DMS 273 treated with DMSO at 0.1 percent for 48 hours (cell line): ENCODE measurements around the gene HDAC5.

ENCODE experiments used
- DNase-seq: peaks from one replicate; lab custom pipeline; 2025; lab: John Stamatoyannopoulos, UW

Gene HDAC5

DNA sequence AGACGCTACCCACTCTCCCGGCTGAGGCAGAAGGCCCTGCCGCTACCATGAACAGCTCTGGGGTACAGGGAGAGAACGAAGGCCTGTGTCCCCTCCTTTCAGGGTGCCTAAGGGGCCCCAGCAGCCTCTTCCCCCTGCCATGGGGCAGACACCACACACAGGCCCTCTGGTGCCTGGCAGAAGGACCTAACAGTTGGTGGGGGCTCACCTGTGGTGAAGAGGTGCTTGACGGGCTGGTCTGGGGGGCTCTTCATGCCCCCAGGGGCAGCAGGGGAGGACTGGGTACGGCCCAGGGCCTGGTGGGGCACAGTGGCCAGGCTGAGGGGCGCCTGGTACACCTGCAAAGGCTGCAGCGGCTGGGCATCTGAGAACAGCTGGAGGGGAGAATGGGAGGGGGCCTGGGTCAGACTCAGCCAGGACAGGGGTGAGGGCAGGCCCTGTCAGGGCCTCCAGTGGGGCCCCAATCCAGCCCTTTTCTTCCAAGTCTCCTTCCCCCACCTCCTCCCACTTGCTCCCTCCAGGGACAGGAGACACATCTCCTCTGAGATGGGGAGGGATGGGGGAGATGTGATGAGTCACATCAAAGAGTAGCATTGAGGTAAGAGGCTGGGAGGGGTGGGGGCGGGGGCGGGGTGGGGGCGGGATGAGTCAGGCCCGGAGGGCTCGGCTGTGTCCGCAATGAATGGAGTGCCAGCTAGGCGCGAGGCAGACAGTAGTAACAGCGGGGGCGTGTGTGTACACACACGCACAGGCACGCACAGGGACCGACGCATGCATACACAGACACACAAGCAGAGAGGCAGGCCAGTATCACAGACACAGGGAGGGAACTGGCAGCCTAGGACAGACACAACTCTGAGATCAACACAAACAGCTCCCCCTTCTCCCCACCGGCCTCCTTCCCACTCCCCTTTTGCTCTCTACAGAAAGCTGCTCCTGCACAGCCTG lies 36.8 kb downstream of the HDAC5 start:
- no peak for DNase-seq

DNA sequence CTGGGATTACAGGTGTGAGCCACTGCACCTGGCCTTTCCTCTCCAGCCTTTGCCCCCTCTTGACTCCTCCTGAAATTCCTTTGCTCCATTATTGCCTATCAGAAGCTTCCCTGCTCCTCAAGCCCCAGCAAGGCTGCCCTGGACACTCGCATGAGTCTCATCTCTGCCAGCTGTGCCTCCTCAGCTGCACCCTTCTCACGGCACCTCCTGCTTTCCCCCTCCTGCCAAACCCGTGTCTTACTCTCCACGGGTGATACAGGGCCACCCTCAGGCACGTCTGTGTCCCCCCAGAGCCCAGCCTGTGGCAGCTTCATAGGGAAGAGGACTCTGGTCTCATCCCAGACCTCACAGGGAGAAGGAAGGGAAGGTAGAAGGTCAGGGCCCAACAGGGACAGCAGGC lies 37.5 kb downstream of the HDAC5 start:
- DNase-seq, result no peak

DNA sequence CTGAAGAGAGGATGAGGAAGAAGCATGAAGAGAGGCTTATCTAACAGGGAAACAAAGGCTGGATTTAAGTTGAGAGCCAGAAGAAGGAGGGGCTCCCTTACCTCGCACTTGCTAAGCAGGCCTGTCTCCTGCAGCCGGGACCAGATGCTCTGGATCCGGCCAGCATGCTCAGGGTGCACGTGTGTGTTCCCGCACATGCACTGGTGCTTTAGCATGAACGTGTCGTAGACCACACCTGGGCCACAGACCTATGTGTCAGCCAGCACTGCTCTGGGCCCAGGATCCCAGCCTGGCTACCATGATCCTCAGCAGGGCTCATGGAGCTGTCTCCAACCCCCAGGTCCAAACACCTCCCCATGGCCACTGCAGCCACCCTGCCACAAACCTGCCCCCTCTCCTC lies 38.5 kb downstream of the HDAC5 start:
- DNase-seq, result no peak

DNA sequence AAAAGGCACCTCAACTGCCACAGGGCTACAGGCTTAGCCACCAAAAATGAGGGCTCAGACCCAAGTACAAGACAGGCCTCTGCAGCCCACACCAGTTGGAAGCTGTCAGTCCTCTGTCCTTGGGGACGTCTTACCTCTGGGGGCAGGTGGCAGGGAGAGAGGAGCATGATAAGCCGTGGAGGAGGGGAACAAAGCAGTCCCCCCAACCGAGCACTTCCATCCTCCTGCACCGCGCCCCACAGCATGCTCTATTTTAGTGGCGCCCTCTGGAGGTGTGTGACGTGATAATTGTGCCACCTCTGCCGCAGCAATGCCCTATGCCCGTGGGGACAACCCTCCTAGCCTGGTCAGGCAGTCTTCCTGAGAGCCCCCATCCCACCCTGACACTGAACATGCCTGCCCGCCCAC lies 39.3 kb downstream of the HDAC5 start:
- DNase-seq, result no peak

DNA sequence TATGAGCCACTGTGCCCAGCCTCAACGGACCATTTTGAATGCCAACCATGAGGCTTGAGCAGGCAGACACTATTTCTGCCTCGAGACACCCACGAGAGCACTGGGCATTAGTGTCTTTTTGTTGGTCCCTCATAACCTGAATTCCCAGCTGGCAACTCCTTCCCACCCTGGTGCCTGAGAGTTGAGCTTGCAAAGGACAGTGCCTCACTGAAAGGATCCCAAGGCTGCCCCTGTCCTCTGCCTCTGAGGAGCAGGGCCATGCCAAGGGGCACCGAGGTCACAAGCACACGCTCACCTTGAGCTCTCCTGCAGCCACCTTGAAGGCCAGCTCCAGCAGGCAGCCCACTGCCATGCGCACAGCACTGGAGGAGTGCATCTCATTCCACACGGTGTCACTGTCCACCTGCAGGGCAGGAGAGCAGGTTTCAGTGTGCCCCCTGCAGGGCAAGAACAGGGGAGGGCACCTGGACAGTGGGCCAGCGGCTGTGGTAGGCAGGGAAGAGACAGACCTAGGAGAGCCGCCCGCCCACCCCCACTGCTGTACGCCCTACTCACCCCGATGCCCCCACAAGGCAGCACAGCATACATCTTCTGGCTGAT lies 40.1 kb downstream of the HDAC5 start:
- DNase-seq, result no peak

DNA sequence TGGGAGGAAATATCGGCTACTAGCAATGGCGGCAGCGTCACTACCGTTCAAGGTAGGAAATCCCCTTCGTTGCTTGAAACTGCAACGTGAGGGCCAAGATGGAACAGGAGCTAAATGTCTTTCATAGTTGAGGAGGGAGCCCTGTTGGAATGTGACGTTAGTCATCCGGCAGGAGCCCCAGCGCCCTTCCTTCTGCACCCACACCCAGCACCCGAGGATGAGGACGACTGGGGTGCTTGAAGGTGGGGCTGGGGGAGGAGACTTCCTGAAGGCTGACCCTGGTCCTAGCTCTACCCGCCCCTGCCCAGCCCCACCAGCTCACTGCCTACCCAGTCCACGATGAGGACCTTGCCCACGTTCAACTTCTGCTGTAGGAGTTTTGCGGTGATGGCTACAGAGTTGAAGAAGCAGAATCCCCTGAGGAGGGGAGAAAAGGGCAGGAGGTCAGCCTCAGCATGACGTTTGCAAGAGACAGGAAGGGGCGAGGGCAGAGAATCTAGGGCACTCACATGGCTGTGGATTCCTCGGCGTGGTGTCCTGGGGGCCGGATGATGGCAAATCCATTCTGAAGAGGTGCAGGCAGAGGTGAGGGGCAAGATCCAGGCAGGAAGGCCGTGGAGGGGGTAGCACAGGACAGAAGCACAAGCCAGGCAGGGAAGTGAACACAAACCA lies 41.0 kb downstream of the HDAC5 start:
- no peak for DNase-seq

DNA sequence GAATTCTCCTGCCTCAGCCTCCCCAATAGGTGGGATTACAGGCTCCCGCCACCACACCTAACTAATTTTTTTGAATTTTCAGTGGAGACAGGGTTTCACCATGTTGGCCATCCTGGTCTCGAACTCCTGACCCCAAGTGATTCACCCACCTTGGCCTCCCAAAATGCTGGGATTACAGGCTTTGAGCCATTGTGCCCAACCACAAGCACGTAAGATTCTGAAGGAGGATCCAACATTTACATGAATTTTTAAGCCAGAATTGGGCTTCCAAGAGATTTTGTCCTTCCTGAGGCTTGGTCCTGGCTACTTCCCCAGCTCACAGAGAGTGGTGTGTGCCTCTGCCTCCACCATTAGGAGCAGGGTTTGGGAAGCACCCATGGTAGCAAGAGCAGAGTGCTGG lies 41.8 kb downstream of the HDAC5 start:
- DNase-seq, result no peak

DNA sequence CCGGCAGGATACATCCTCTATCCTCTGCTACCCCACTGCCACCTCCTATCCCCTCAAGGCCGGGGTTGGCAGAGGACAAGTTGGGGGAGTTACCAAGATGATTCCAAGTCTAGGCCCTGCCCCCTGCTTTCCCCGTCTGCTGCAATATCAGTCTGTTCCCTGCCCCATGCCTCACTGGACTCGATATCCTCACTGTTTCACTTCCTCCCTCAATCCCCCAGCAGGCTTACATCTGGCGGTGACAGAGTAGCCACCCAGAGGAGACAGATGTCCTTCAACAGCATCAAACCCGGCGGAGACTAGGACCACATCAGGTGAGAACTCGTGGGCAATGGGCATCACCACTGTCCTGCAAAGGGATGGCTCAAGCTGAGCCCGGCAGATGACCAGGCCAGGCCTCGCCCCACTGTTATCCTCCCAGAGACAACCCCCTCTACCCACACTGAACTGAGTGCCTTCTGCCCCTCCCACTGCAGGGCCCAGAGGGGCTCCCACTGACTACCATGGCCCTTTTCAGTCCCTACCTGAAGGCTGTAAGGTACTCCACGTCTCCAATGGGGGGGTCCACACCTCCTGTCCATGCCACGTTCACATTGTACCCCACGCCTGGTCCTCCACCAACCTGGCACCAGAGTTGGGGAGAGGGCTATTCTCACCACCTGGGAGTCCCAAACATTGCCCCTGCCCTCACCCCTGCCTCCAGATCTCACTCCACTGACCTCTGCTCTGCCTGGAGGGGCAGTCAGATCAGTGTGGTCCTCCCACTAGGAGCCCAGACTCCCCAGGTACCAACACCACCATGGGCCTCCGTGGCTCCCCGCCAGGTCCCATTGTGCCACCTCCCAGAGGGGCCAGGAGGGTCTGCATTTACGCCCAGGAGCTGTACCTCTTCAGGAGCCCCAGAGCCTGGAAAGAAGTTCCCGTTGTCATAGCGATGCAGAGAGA lies 43.3 kb downstream of the HDAC5 start:
- no peak for DNase-seq

DNA sequence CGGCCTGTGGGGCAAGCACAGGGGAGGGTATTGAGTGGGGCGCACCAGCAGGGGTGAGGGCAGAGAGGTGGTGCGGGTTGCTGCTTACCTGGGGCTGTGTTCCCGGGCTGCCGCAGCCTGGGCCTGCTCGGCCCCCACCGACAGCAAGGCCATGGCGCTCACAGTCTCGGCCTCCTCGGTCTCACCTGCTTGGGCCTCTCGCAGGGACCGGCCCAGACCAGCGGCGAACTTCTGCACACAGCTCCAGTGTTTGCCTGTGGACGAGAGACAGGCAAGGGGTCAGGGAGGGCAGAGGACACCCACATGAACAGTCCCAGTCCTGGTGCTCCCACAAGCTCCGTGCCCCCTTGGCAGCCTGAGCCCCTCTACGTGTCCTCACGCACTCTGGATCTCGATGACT lies 45.0 kb downstream of the HDAC5 start:
- DNase-seq, result no peak

DNA sequence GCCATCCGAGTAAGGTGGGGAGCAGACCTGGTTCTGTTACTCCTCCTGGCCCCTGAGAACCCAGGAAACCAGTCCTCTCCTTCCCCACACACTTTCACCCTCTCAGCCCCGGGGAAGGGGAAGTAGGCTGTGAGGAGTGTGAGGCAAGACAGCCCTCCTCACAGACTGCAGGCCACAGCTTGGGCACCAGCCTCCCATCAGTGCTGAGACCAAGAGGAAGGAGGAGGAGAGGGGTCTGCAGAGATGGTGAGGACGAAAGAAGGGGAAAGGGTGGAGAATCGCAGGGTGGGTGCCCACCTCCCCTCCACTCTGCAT lies 45.9 kb downstream of the HDAC5 start:
- no peak for DNase-seq

DNA sequence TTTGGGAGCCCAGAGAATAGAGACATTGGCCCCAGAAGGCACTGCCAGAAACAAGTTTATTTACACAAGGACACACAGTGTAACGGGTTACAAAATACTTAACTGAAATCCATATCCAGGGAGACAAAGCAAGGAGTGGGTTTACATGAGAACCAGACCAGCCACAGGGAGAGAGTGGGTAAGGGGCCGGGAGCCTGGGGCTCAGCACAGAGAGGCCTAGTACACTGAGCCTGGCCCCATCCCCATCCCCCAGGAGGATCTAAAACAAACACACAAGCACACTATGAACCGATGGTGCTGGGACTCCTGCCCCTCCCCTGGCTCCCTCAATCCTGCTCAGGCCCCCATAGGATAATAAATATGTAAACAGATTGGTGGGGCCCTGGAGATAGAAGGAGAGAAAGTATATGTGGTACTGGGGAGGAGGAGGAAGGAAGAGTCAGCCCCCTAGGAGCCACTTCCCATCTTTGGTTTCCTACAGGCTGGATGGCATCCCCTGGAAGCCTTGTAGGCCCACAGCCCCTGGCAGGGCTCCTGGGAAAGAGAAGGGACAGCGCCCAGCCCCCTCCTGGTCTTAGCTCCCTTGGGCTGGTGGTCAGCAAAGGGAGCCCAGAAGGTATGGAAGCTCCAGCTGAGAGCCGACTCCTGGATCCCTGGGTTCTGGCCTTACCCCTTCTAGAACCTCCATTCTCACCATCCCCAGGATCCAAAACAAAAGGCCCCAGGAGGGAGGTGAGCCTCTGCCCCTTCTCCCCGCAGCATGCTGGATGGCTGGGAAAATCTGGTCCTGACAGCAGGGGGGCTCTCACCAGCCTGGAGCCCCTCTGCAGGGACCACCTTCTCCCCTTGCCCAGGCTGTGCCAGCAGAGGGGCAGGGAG lies 46.5 kb downstream of the HDAC5 start:
- DNase-seq, result no peak

DNA sequence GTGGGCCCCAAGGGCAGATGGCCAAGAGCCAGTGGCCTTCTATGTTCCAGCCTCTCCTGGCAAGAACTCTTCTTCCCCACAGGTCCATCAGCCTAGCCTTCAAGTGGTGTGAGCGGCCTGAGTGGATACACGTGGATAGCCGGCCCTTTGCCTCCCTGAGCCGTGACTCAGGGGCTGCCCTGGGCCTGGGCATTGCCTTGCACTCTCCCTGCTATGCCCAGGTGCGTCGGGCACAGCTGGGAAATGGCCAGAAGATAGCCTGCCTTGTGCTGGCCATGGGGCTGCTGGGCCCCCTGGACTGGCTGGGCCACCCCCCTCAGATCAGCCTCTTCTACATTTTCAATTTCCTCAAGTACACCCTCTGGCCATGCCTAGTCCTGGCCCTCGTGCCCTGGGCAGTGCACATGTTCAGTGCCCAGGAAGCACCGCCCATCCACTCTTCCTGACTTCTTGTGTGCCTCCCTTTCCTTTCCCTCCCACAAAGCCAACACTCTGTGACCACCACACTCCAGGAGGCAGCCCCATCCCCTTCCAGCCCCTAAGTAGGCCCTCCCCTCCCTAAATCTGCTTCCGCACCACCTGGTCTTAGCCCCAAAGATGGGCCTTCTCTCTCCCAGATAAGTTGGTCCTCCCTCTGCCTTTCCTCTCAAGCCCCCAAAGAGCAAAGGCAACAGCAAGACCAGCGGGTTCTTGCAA lies 47.7 kb downstream of the HDAC5 start:
- DNase-seq, result no peak

DNA sequence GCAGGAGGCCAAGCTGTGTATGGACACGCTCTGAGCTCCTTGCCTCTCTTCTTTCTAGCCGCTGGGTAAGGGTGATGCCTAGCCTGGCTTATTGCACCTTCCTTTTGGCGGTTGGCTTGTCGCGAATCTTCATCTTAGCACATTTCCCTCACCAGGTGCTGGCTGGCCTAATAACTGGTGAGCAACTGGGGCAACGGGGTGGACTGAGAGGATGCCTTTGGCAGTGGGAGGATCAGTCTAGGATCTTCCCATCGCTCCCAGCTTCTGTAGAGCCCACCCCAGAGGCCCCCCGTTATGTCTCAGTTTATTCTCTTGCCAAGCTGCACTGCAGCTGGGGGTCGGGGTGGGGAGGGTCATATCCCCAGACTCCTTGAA lies 48.5 kb downstream of the HDAC5 start:
- DNase-seq, result no peak

DNA sequence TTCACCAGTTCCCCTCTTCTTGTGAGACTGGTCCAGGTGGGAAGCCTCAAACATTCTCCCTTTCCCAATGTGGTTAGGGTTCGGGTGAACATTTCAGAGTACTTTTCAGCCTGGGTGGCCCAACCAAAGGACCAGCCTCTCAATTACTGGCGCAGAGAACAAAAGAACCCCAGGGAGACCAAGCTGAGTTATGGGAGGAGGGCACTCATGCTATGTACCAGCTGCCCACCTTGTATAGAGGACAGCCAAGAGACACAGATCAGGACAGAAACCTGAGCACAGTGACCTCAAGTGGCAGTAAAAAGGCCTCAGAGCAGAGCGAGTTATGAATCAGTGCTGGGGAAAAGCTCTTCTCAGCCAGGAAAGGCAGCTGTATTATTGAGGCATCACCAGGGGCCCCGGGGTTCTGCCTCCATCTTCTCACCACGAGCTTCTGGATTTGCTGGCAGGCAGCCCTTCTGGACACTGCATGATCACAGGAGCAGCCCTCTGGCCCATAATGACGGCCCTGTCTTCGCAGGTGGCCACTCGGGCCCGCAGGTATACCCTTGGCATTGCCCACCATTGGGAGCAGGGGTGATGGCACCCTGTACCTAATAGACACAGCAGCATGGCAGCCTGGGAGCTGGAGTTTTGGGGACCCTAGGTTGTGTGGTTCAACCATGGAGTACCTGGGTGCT lies 49.1 kb downstream of the HDAC5 start:
- DNase-seq, result no peak

DNA sequence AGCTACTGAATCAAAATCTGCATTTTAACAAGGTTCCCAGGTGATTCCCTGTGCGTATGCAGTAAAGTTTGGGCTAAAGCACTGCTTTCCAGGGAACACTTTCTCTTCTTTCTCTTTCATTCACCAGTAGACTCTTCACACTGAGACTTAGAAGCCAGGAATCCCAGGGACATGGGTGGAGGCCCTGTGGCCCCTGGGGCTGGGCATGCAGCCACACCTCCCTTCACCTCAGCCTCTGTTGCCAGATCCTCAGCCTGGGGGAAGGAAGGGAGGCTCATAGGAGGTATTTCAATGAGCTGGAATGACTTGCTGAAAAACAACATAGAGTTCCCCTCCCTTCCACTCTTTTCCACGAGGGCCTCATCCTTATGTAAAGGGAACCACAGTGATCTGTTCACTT lies 51.7 kb downstream of the HDAC5 start:
- DNase-seq, result no peak

DNA sequence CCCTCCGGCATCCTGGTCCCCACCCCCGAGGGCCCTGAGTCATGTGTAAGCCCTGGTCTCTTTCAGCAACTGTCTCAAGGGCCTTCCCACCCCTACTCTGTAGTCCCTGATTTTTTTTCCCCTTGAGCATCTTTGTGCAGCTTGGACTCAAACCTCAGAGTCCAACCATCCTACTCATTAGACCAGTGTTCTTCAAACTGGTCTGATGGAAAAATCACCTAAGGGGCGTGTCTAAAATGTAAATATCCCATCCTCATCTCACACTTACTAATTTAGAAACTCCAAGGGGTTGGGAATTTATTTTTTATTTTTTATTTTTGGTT lies 52.3 kb downstream of the HDAC5 start:
- no peak for DNase-seq

DNA sequence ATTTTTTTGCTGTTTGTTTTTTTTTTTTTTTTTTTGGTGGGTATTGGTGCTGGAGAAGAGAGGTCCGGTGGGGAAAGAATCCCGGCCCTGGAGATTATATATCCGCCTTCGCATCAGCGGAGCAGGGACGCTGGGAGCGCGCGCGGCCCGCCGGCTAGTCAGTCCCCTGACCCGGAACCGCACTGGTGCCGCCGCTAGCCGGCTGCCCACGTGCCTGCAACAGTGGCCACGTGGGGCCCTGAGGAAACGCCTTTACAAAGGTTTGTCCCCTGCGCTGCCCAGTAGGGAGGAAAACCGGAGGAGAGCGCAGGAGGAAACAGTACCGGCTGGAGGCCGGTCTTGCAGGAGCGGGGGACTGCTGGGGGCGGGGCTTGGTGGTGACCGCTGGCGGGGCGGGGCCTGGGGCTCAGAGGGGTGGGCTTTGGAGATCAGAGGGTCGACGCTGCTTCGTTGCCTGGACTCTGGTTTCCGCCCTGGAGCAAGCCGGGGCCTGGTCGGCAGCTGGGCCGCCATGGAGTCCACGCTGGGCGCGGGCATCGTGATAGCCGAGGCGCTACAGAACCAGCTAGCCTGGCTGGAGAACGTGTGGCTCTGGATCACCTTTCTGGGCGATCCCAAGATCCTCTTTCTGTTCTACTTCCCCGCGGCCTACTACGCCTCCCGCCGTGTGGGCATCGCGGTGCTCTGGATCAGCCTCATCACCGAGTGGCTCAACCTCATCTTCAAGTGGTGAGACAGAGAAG lies 52.8 kb downstream of the HDAC5 start, which contains the start of gene G6PC3:
Gene G6PC3 (plus strand): TSS at position 281 of the 743 bp plus-strand sequence. CDS start 231 bp downstream, at position 512.
- peak; percentile 94 for DNase-seq

DNA sequence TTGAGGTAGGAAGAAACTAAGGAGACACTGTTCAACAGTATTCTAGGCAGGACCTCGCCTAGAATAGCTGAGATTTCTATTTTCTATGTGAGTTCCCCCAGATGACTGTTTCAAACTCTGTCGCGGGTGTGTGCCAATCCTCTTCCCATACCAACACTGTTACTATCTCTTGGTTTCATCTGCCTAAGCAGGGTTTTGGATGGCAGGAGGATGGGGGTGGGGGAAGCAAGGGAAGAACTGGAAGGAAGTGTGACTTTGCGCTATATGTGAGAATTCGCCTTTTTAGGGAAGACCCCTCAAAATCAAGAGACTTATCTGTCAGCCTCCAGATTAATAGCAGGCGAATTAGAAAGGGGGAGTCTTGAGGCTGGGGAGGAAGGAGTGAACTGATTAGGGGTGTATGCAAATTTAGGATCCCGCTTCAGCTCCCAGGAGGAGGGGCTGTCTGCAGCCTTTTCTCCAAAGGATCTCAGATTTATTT lies 53.4 kb downstream of the HDAC5 start:
- peak; percentile 77 for DNase-seq

DNA sequence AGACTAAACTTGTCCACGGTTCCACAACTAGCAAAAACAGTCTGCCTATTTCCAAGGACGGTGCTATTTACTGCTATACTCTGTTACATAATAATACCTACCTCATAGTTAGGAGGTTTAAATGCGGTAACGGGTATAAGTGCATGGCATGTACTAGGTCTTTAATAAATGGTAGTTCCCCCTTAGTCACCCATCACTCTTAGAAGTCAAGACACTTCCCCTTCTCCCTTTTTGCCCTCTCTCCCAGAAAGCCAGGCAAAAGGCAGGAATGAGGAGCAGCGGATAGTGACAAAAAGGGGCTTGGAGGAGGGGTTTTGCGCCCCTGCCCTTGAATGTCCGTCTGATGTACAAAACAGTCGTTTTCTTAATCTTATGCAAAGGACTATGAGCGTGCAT lies 55.9 kb downstream of the HDAC5 start:
- DNase-seq, result no peak
